ENCODE measurements around the gene HECTD4.
A peak's percentile ranks its signal among the peaks of the same experiment; 100 is the strongest.

Gene HECTD4

GRCh38 chr12:112381883-112382796 is at the start of gene HECTD4:
TSS of gene HECTD4 (minus strand) at chr12:112382431. CDS start at chr12:112382128, 303 bp downstream.
- peaks cover 19 to 30% (median 28%) of the 10 kb centered on the region in 10 experiments for H3K4me1 ChIP-seq
- H3K4me3 ChIP-seq: peak within 1 kb of the TSS; percentile 96 to 100 (median 98)
- peak within 1 kb of the TSS; percentile 77 to 98 (median 92) for H3K4me2 ChIP-seq
- peak within 1 kb of the TSS; percentile 77 to 92 (median 90) for H3K27ac ChIP-seq
- peaks cover 0 to 4% (median 0%) of the 10 kb centered on the region in 11 experiments; a peak in 1 of 22 replicates for H3K36me3 ChIP-seq
- H4K20me1 ChIP-seq: peaks cover 8 to 38% (median 17%) of the 10 kb centered on the region in 11 experiments; a peak in 15 of 22 replicates
- TF ChIP-seq Cebpa-rat (IDR thresholded peaks at IDR 0.05): no peak
- H3K9me3 ChIP-seq (replicated peaks in 1 of 11): no peaks in the 10 kb centered on the region
- no peaks in the 10 kb centered on the region for H3K27me3 ChIP-seq
- peak within 1 kb of the TSS; percentile 87 to 96 (median 94) for H3K9ac ChIP-seq

GRCh38 chr12:112431965-112432364 is 49.7 kb upstream of the HECTD4 start:
- Histone ChIP-seq H3K27me3 (no peaks in the 10 kb centered on the region), H3K9me3 (replicated peaks in 1 of 11) (no peaks in the 10 kb centered on the region)

GRCh38 chr12:112430929-112431328 is 48.7 kb upstream of the HECTD4 start:
- H3K9me3 ChIP-seq (replicated peaks in 1 of 11): no peaks in the 10 kb centered on the region
- TF ChIP-seq Cebpa-rat (IDR thresholded peaks at IDR 0.05): no peak
- no peak overlapping the region for H3K9ac ChIP-seq
- no peak overlapping the region for H3K4me3 ChIP-seq
- no peak overlapping the region for H3K27ac ChIP-seq
- peaks cover 63 to 100% (median 99%) of the 10 kb centered on the region in 11 experiments; a peak in 20 of 22 replicates for H4K20me1 ChIP-seq
- H3K36me3 ChIP-seq: peaks cover 11 to 81% (median 52%) of the 10 kb centered on the region in 11 experiments
- H3K27me3 ChIP-seq: no peaks in the 10 kb centered on the region
- peaks cover 0 to 15% (median 0%) of the 10 kb centered on the region in 10 experiments; a peak in 1 of 20 replicates for H3K4me1 ChIP-seq
- peak overlapping the region in 1 of 11 experiments; percentile 9; a peak in 1 of 22 replicates for H3K4me2 ChIP-seq

More at GRCh38 chr12:112431965-112432364, 49.7 kb upstream of the HECTD4 start:
- H3K27ac ChIP-seq: no peak overlapping the region
- H3K4me3 ChIP-seq: no peak overlapping the region
- peaks cover 0 to 15% (median 0%) of the 10 kb centered on the region in 10 experiments; a peak in 1 of 20 replicates for H3K4me1 ChIP-seq
- H3K4me2 ChIP-seq: no peak overlapping the region
- no peak for TF ChIP-seq Cebpa-rat (IDR thresholded peaks at IDR 0.05)
- H3K9ac ChIP-seq: no peak overlapping the region
- H4K20me1 ChIP-seq: peaks cover 57 to 100% (median 99%) of the 10 kb centered on the region in 11 experiments; a peak in 20 of 22 replicates
- H3K36me3 ChIP-seq: peaks cover 7 to 71% (median 42%) of the 10 kb centered on the region in 11 experiments; a peak in 21 of 22 replicates

- no peak overlapping the region for H3K9ac ChIP-seq
- H3K4me3 ChIP-seq: no peak overlapping the region
- H3K9me3 ChIP-seq (replicated peaks in 1 of 11): no peaks in the 10 kb centered on the region
- no peak for TF ChIP-seq Cebpa-rat (IDR thresholded peaks at IDR 0.05)
- H3K36me3 ChIP-seq: peaks cover 11 to 81% (median 54%) of the 10 kb centered on the region in 11 experiments
- H3K27me3 ChIP-seq: no peaks in the 10 kb centered on the region
- no peak overlapping the region for H3K4me2 ChIP-seq
- peaks cover 69 to 100% (median 99%) of the 10 kb centered on the region in 11 experiments for H4K20me1 ChIP-seq
- no peak overlapping the region for H3K27ac ChIP-seq
- H3K4me1 ChIP-seq: peaks cover 0 to 24% (median 0%) of the 10 kb centered on the region in 10 experiments; a peak in 5 of 20 replicates
Observed at GRCh38 chr12:112427760-112428159, 45.5 kb upstream of the HECTD4 start.

GRCh38 chr12:112425582-112426382 is 43.6 kb upstream of the HECTD4 start:
- peaks cover 5 to 81% (median 52%) of the 10 kb centered on the region in 11 experiments; a peak in 20 of 22 replicates for H3K36me3 ChIP-seq
- no peaks in the 10 kb centered on the region for H3K9me3 ChIP-seq (replicated peaks in 1 of 11)
- TF ChIP-seq Cebpa-rat (IDR thresholded peaks at IDR 0.05): no peak
- H3K27ac ChIP-seq: no peak overlapping the region
- H3K4me3 ChIP-seq: no peak overlapping the region
- peaks cover 3 to 38% (median 15%) of the 10 kb centered on the region in 10 experiments; a peak in 19 of 20 replicates for H3K4me1 ChIP-seq
- H3K27me3 ChIP-seq: no peaks in the 10 kb centered on the region
- peaks cover 75 to 100% (median 100%) of the 10 kb centered on the region in 11 experiments for H4K20me1 ChIP-seq
- H3K4me2 ChIP-seq: no peak overlapping the region
- H3K9ac ChIP-seq: no peak overlapping the region

GRCh38 chr12:112424126-112424525 is 41.9 kb upstream of the HECTD4 start:
- Histone ChIP-seq H3K4me3 (no peak overlapping the region), H3K27ac (no peak overlapping the region), H3K9me3 (replicated peaks in 1 of 11) (no peaks in the 10 kb centered on the region), H3K9ac (0 out of 22 replicates have a peak overlapping the region, but pooled peaks of 1 of the 11 experiments have one; percentile 3), H3K4me1 (peaks cover 16 to 43% (median 27%) of the 10 kb centered on the region in 10 experiments), H3K36me3 (peaks cover 5 to 71% (median 43%) of the 10 kb centered on the region in 11 experiments; a peak in 20 of 22 replicates), H3K4me2 (peak overlapping the region in 2 of 11 experiments; percentile 8 to 13; a peak in 1 of 22 replicates), H4K20me1 (peaks cover 79 to 100% (median 96%) of the 10 kb centered on the region in 11 experiments), H3K27me3 (no peaks in the 10 kb centered on the region)
- no peak for TF ChIP-seq Cebpa-rat (IDR thresholded peaks at IDR 0.05)

GRCh38 chr12:112422531-112422930 is 40.3 kb upstream of the HECTD4 start:
- no peak overlapping the region for H3K4me3 ChIP-seq
- H3K9me3 ChIP-seq (replicated peaks in 1 of 11): no peaks in the 10 kb centered on the region
- no peak overlapping the region for H3K27ac ChIP-seq
- 0 out of 22 replicates have a peak overlapping the region, but pooled peaks of 1 of the 11 experiments have one; percentile 5 for H3K9ac ChIP-seq
- H3K4me2 ChIP-seq: peak overlapping the region in 3 of 11 experiments; percentile 2 to 26 (median 4); a peak in 2 of 22 replicates
- H3K27me3 ChIP-seq: no peaks in the 10 kb centered on the region
- peaks cover 5 to 55% (median 35%) of the 10 kb centered on the region in 11 experiments; a peak in 20 of 22 replicates for H3K36me3 ChIP-seq
- peaks cover 68 to 86% (median 80%) of the 10 kb centered on the region in 11 experiments for H4K20me1 ChIP-seq
- peaks cover 22 to 49% (median 33%) of the 10 kb centered on the region in 10 experiments for H3K4me1 ChIP-seq
- TF ChIP-seq Cebpa-rat (IDR thresholded peaks at IDR 0.05): no peak

GRCh38 chr12:112421363-112421762 is 39.1 kb upstream of the HECTD4 start:
- TF ChIP-seq Cebpa-rat (IDR thresholded peaks at IDR 0.05): no peak
- no peaks in the 10 kb centered on the region for H3K27me3 ChIP-seq
- H3K4me3 ChIP-seq: no peak overlapping the region
- peaks cover 0 to 43% (median 25%) of the 10 kb centered on the region in 11 experiments; a peak in 19 of 22 replicates for H3K36me3 ChIP-seq
- H3K9ac ChIP-seq: peak overlapping the region in 1 of 11 experiments; percentile 14; a peak in 1 of 22 replicates
- peak overlapping the region in 9 of 11 experiments; percentile 13 to 95 (median 83); a peak in 11 of 22 replicates for H3K4me2 ChIP-seq
- peaks cover 60 to 74% (median 68%) of the 10 kb centered on the region in 11 experiments for H4K20me1 ChIP-seq
- H3K9me3 ChIP-seq (replicated peaks in 1 of 11): no peaks in the 10 kb centered on the region
- H3K4me1 ChIP-seq: peaks cover 27 to 54% (median 36%) of the 10 kb centered on the region in 10 experiments
- H3K27ac ChIP-seq: no peak overlapping the region

Measured in BLaER1 treated with 17β-estradiol and CSF1 and Interleukin-3, amounts not matched to agents 10 nM and 100 nM (cell line).